GM12878 (cell line): ENCODE data around the gene LRP5. TPM values are rescaled to one million over a fixed set of nuclear protein-coding genes. Genes with fewer than 3 reads are reported as not detected.
A peak's percentile ranks its signal among the peaks of the same experiment; 100 is the strongest.

ENCODE experiments used
- ATAC-seq: fragments of 200-7000 bp; cut with Tn5 transposase; 3 replicates; pipeline ENCODE4 v1.9.1; 2020; ENCODE audit warnings: mild to moderate bottlenecking, moderate library complexity
- BruUV-seq: library from RNA; stranded (reverse); fragments of 400-500 nt; replicated peaks from 2 replicates; lab custom pipeline; 2021; lab: Mats Ljungman, UMichigan
- CTCF ChIA-PET: fragments of 300-600 bp; sonication (Branson Sonifier 250); formaldehyde crosslinking; extraction: SDS; loops from one replicate; lab custom pipeline; 2021; ENCODE audit warnings: inconsistent platforms; lab: Yijun Ruan, JAX
- POLR2A ChIA-PET: fragments of 350-600 bp; formaldehyde crosslinking; extraction: SDS; loops from one replicate; lab custom pipeline; 2021; ENCODE audit warnings: inconsistent platforms; lab: Charles Lee
- RAD21 ChIA-PET: fragments of 300-600 bp; sonication (Branson Sonifier 250); formaldehyde crosslinking; loops from one replicate; lab custom pipeline; 2023; ENCODE audit warnings: antibody characterized with exemption; ENCODE audit not compliant: unreplicated experiment; lab: Charles Lee
- SMC1A ChIA-PET: fragments of 300-600 bp; sonication (Branson Sonifier 250); formaldehyde crosslinking; loops from one replicate; lab custom pipeline; 2023; ENCODE audit not compliant: unreplicated experiment, uncharacterized antibody; lab: Charles Lee
- DNase-seq: peaks from one replicate; pipeline ENCODE4 v3.0.0-alpha.2; 2011; ENCODE audit warnings: low read depth, low spot score
- FAIRE-seq: peaks from 3 replicates; lab custom pipeline; 2011; peaks lifted over from hg19 to GRCh38; lab: Jason Lieb, UNC
- H2AFZ ChIP-seq: 2 replicates; pipeline ENCODE4 v1.6.0; 2011; ENCODE audit warnings: low read depth, low read length, control low read depth; ENCODE audit not compliant: control insufficient read depth
- H3K27ac ChIP-seq: 2 replicates; pipeline ENCODE4 v1.5.1; 2011; ENCODE audit warnings: control low read depth; ENCODE audit not compliant: control insufficient read depth, insufficient read depth
- H3K27me3 ChIP-seq, 2 experiments: replicated peaks in 1 of 2; 2 replicates each; pipeline versions ENCODE4 v1.6.0 to v1.6.1; 2011; ENCODE audit warnings: low read length in 1 of 2; ENCODE audit not compliant: control insufficient read depth in 2 of 2, insufficient read depth in 2 of 2
- H3K36me3 ChIP-seq, 2 experiments: 2 replicates each; pipeline ENCODE4 v1.5.1; 2011; ENCODE audit warnings: low read length in 1 of 2; ENCODE audit not compliant: control insufficient read depth in 2 of 2, insufficient read depth in 2 of 2
- H3K4me1 ChIP-seq: 2 replicates; pipeline ENCODE4 v1.6.1; 2011; ENCODE audit warnings: mild to moderate bottlenecking, low read length, moderate library complexity, mixed read lengths; ENCODE audit not compliant: control insufficient read depth, insufficient read depth
- H3K4me2 ChIP-seq: 2 replicates; pipeline ENCODE4 v1.6.0; 2011; ENCODE audit warnings: control low read depth; ENCODE audit not compliant: control insufficient read depth, insufficient read depth
- H3K4me3 ChIP-seq: fragments of 200-600 bp; sonication (generic); 2 replicates; pipeline ENCODE4 v1.5.1; 2016
- H3K79me2 ChIP-seq: 2 replicates; pipeline ENCODE4 v1.6.0; 2011; ENCODE audit warnings: low read length; ENCODE audit not compliant: control insufficient read depth, insufficient read depth
- H3K9ac ChIP-seq: 2 replicates; pipeline ENCODE4 v1.8.0; 2011; ENCODE audit warnings: low read length, control low read depth, mixed read lengths; ENCODE audit not compliant: control insufficient read depth, insufficient read depth
- H3K9me3 ChIP-seq: replicated peaks from 3 replicates; pipeline ENCODE4 v1.5.1; 2011; ENCODE audit warnings: mild to moderate bottlenecking, low read length; ENCODE audit not compliant: control insufficient read depth, insufficient read depth
- H4K20me1 ChIP-seq: 2 replicates; pipeline ENCODE4 v1.6.0; 2011; ENCODE audit not compliant: control insufficient read depth, insufficient read depth
- DPF2 ChIP-seq: fragments of 450-650 bp; IDR thresholded peaks from 2 replicates; pipeline ENCODE4 v1.6.1; 2017; ENCODE audit warnings: mild to moderate bottlenecking
- ESRRA ChIP-seq: IDR thresholded peaks from 2 replicates; pipeline ENCODE4 v1.6.1; 2012; ENCODE audit warnings: mild to moderate bottlenecking, low read length, improper control_type of control experiment
- FOS ChIP-seq: IDR thresholded peaks from 3 replicates; pipeline ENCODE4 v1.6.1; 2011; ENCODE audit warnings: borderline replicate concordance; ENCODE audit not compliant: insufficient read length; ENCODE audit errors: extremely low read depth
- HSF1 ChIP-seq: fragments of 150-350 bp; IDR thresholded peaks from 2 replicates; pipeline ENCODE4 v1.6.1; 2014; ENCODE audit warnings: mild to moderate bottlenecking, low read depth, low read length
- MYC ChIP-seq: IDR thresholded peaks from 2 replicates; pipeline ENCODE4 v1.6.1; 2011; ENCODE audit warnings: mild to moderate bottlenecking, low read length, moderate library complexity, inconsistent platforms; ENCODE audit not compliant: insufficient read depth, insufficient replicate concordance, insufficient read length, severe bottlenecking
- POLR2A ChIP-seq: IDR thresholded peaks from 2 replicates; pipeline ENCODE4 v1.6.1; 2011; ENCODE audit warnings: low read depth, mild to moderate bottlenecking, low read length
- WGBS: methylation state at CpG from one replicate; pipeline ENCODE4 v1.1.6; 2016; ENCODE audit warnings: low lambda C conversion rate; ENCODE audit not compliant: insufficient replicate concordance, insufficient coverage; ENCODE audit errors: missing lambda C conversion rate; 5-methylcytosine and 5-hydroxymethylcytosine counted together
- in situ Hi-C: fragments of 300-500 bp; cut with MboI; formaldehyde crosslinking; loops from 9 replicates; pipeline ENCODE4 v1.14.3; 2018; ENCODE audit warnings: mixed read lengths
- intact Hi-C: fragments of 100-400 bp; cut with micrococcal nuclease; formaldehyde crosslinking; loops from one replicate; pipeline ENCODE4 v1.14.2; 2022; ENCODE audit not compliant: unreplicated experiment
- polyA plus RNA-seq, 11 experiments: library from polyadenylated mRNA; depleted of rRNA in 4 of 11; unstranded in 6 of 11; stranded (reverse) in 5 of 11; fragments of >200 nt; fragmentation: Nextera tagmentation in 4 of 11; fragmentation: Illumina TruSeq in 1 of 11; extraction: Ambion mirVana in 4 of 11; extraction: Trizol in 1 of 11; gene quantifications; 1 replicate in 1 of 11; 2 replicates in 10 of 11; pipeline versions ENCODE4 v1.2.1 to v1.2.3, GENCODE V29; 2011 to 2016; ENCODE audit warnings: inconsistent platforms in 2 of 11, missing spikeins in 2 of 11, low read depth in 1 of 11
- total RNA-seq, 4 experiments: library from RNA; depleted of rRNA in 3 of 4; stranded (reverse); fragments of >200 nt in 3 of 4; fragmentation: Illumina TruSeq in 1 of 4; extraction: Trizol in 1 of 4; gene quantifications; 2 replicates each; pipeline versions ENCODE4 v1.2.1 to v1.2.3, GENCODE V29; 2013 to 2021

Gene LRP5
- total and polyA plus RNA-seq, 10 of the 15 experiments (the other 5 are each of a cell fraction or from before 2014, with no cell fraction given): 0.37 to 34.0 (median 6.6) TPM

GRCh38 chr11:68469122-68469521 lies 156.7 kb downstream of the LRP5 start:
- ATAC-seq (no peak), DNase-seq (no peak), FAIRE-seq (no peak)
- H3K27ac ChIP-seq: no peak overlapping the region
- POLR2A ChIA-PET: no interaction called here
- in situ Hi-C loops (no loop called here), intact Hi-C loops (no loop called here)
- no peak for TF ChIP-seq HSF1
- TF ChIP-seq POLR2A: no peak
- no peak for TF ChIP-seq DPF2
- TF ChIP-seq ESRRA: no peak
- no peak for TF ChIP-seq MYC
- no peak for TF ChIP-seq FOS
- CTCF ChIA-PET: no interaction called here
- SMC1A ChIA-PET: interaction anchor here (0.9 to 1.3 kb wide), 2 partner anchors 23 to 25 kb away, joined by 4 to 5 read pairs; no protein-coding TSS in a partner anchor
- no peak overlapping the region for H3K4me3 ChIP-seq
- no peaks in the 10 kb centered on the region for H3K27me3 ChIP-seq
- WGBS: 25% methylated on average over 2 of the region's 2 CpGs
- H3K9ac ChIP-seq: no peak overlapping the region
- RAD21 ChIA-PET: interaction anchor here (1.4 kb wide), 1 partner anchor 25 kb away, joined by 3 read pairs; no protein-coding TSS in a partner anchor
- H3K4me2 ChIP-seq: peak overlapping the region; percentile 17; the same call in 1 of the 2 replicates
- no TSS peak for BruUV-seq
- no peaks in the 10 kb centered on the region; the same call in 2 of the 3 replicates for H3K9me3 ChIP-seq
- peaks cover 17% of the 10 kb centered on the region for H4K20me1 ChIP-seq
- peaks cover 52% of the 10 kb centered on the region for H3K4me1 ChIP-seq
- peaks cover 96% of the 10 kb centered on the region for H3K79me2 ChIP-seq
- peaks cover 4 to 5% of the 10 kb centered on the region in 2 experiments; a peak in 3 of 4 replicates for H3K36me3 ChIP-seq
- H2AFZ ChIP-seq: no peak overlapping the region
